ENCODE data around the gene PRRC2B.
"Not testable (repeated sequence)": the region's sequence is repeated elsewhere in the genome, so short reads cannot be mapped to it uniquely, and the experiment has no call there.

Gene PRRC2B

DNA sequence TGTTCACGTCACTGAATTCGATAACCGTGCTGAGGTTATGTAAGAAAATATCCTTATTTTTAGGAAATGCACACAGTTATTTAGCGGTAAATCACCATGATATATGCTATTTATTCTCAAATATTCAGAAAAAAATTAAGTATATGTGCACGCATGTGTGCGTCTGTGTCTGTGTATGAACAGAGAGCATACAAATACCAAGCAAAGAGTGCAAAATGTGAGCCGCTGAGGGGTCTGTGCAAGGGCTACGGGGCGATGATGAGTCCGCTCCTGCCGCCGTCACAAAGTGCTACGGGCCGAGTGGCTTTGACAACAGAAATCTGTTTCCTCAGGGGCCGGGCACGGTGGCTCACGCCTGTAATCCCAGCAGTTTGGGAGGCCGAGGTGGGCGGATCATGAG, 144.1 kb downstream of the PRRC2B start:
- no peaks in the 10 kb centered on the region for H3K27me3 ChIP-seq (ENCODE audit: insufficient read depth, insufficient read length)
- no peak for DNase-seq (ENCODE audit: low read depth, low spot score)
- H3K36me3 ChIP-seq (ENCODE audit: insufficient read depth, insufficient read length, low read length), result no peaks in the 10 kb centered on the region
- no peak overlapping the region for H3K9ac ChIP-seq (ENCODE audit: insufficient read length, low read depth)
- no peak overlapping the region for H3K4me3 ChIP-seq (ENCODE audit: insufficient read length, low read depth)
- H3K4me1 ChIP-seq (ENCODE audit: insufficient read depth, insufficient read length), result no peaks in the 10 kb centered on the region
- TF ChIP-seq SUZ12 (IDR thresholded peaks at IDR 0.05; ENCODE audit: extremely low read depth, insufficient read depth, insufficient read length), result no peak
- TF ChIP-seq YY1 (IDR thresholded peaks at IDR 0.05; ENCODE audit: insufficient read depth, insufficient read length), result no peak
- TF ChIP-seq ZNF274 (IDR thresholded peaks at IDR 0.05; ENCODE audit: low read depth, low read length), result no peak
- peaks cover 18% of the 10 kb centered on the region for H3K9me3 ChIP-seq (ENCODE audit: insufficient read depth, low read length)

DNA sequence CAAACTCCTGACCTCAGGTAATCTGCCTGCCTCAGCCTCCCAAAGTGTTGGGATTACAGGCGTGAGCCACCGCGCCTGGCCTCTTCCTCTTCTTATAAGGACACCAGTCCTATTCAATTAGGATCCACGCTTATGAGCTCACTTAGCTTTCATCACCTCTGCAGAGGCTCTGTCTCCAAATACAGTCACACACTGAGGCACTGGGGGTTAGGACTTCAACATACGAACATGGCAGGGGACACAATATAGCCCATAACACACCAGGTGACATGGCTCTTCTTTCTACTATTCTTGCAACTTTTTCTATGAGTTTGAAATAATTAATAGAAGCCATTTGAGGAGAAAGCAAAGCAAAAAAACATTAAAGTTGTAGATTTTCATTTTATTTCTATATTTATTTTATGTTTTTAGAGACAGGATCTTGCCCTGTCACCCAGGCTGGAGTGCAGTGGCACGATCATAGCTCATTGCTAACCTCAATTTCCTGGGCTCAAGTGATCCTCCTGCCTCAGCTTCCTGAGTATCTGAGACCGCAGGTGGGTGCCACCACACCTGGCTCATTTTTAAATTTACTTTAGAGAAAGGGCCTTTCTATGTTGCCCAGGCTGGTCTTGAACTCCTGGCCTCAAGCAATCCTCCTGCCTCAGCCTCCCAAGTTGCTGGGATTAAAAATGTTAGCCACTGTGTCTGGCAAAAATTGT, 145.5 kb downstream of the PRRC2B start:
- Histone ChIP-seq H3K4me3 (ENCODE audit: insufficient read length, low read depth) (no peak overlapping the region), H3K9me3 (ENCODE audit: insufficient read depth, low read length) (peaks cover 32% of the 10 kb centered on the region), H3K36me3 (ENCODE audit: insufficient read depth, insufficient read length, low read length) (no peaks in the 10 kb centered on the region), H3K9ac (ENCODE audit: insufficient read length, low read depth) (no peak overlapping the region), H3K27me3 (ENCODE audit: insufficient read depth, insufficient read length) (no peaks in the 10 kb centered on the region), H3K4me1 (ENCODE audit: insufficient read depth, insufficient read length) (no peaks in the 10 kb centered on the region)
- DNase-seq (ENCODE audit: low read depth, low spot score), result no peak
- TF ChIP-seq SUZ12 (IDR thresholded peaks at IDR 0.05; ENCODE audit: extremely low read depth, insufficient read depth, insufficient read length) (no peak), YY1 (IDR thresholded peaks at IDR 0.05; ENCODE audit: insufficient read depth, insufficient read length) (no peak), ZNF274 (IDR thresholded peaks at IDR 0.05; ENCODE audit: low read depth, low read length) (no peak)

DNA sequence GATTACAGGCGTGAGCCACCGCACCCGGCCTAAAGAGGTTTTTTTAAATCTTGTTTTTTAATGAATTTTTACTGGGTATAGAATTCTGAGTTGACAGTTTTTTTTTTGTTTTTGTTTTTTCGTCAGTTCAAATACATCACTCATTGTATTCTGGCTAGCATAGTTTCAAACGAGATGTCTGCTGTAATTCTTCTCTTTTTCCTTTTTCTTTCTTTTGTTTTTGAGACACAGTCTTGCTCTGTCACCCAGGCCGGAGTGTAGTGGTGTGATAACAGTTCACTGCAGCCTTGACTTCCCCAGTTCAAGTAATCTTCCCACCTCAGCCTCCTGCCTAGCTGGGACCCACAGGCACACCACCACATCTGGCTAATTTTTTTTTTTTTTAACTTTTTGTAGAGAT, 149.3 kb downstream of the PRRC2B start:
- Histone ChIP-seq H3K27me3 (ENCODE audit: insufficient read depth, insufficient read length) (no peaks in the 10 kb centered on the region), H3K4me3 (ENCODE audit: insufficient read length, low read depth) (no peak overlapping the region), H3K9ac (ENCODE audit: insufficient read length, low read depth) (no peak overlapping the region), H3K36me3 (ENCODE audit: insufficient read depth, insufficient read length, low read length) (no peaks in the 10 kb centered on the region), H3K9me3 (ENCODE audit: insufficient read depth, low read length) (peaks cover 28% of the 10 kb centered on the region), H3K4me1 (ENCODE audit: insufficient read depth, insufficient read length) (peaks cover 7% of the 10 kb centered on the region)
- TF ChIP-seq SUZ12 (IDR thresholded peaks at IDR 0.05; ENCODE audit: extremely low read depth, insufficient read depth, insufficient read length), result no peak
- no peak for TF ChIP-seq ZNF274 (IDR thresholded peaks at IDR 0.05; ENCODE audit: low read depth, low read length)
- TF ChIP-seq YY1 (IDR thresholded peaks at IDR 0.05; ENCODE audit: insufficient read depth, insufficient read length), result no peak
- no peak for DNase-seq (ENCODE audit: low read depth, low spot score)

DNA sequence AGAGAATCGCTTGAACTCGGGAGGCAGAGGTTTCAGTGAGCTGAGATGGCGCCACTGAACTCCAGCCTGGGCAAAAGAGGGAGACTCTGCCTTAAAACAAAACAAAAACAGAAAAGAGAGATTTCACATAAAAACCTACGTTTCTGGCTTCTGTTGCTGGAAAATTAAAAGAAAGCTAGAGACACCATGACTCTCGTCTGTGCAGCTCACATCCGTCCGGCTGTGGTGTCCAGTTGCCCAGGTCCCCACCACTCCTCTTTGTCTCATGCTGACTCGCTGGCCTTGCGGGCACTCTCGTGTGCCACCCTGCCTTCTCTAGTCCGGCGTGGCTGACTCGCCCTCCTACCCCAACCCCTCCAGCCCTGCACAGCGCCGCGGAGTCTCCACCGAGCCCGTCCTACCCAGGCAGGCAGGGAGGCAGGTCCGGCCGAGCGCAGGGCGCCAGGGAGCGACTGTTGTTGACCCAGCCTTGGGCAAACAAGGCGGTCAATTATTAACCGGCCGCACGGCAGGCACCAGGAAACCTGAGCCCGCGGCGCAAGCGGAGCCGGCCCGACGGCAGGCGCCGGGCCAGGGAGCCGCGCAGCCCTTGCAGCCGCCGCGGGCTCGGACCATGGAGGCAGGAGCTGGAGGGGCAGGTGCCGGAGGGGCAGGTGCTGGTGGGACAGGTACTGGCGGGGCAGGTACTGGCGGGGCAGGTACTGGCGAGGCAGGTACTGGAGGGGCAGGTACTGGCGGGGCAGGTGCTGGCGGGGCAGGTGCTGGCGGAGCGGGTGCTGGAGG, 151.3 kb downstream of the PRRC2B start, which contains the start of gene PRRT1B:
PRRT1B (plus strand) TSS at position 521 of the 783 bp plus-strand sequence; CDS start at position 614, 93 bp downstream.
- Histone ChIP-seq H3K27me3 (ENCODE audit: insufficient read depth, insufficient read length) (no peaks in the 10 kb centered on the region), H3K4me1 (ENCODE audit: insufficient read depth, insufficient read length) (peaks cover 7% of the 10 kb centered on the region), H3K36me3 (ENCODE audit: insufficient read depth, insufficient read length, low read length) (no peaks in the 10 kb centered on the region), H3K4me3 (ENCODE audit: insufficient read length, low read depth) (peak within 1 kb of the TSS; percentile 11), H3K9me3 (ENCODE audit: insufficient read depth, low read length) (peaks cover 28% of the 10 kb centered on the region), H3K9ac (ENCODE audit: insufficient read length, low read depth) (peak within 1 kb of the TSS; percentile 44)
- no peak for DNase-seq (ENCODE audit: low read depth, low spot score)
- no peak for TF ChIP-seq YY1 (IDR thresholded peaks at IDR 0.05; ENCODE audit: insufficient read depth, insufficient read length)
- TF ChIP-seq SUZ12 (IDR thresholded peaks at IDR 0.05; ENCODE audit: extremely low read depth, insufficient read depth, insufficient read length), result no peak
- no peak for TF ChIP-seq ZNF274 (IDR thresholded peaks at IDR 0.05; ENCODE audit: low read depth, low read length)

DNA sequence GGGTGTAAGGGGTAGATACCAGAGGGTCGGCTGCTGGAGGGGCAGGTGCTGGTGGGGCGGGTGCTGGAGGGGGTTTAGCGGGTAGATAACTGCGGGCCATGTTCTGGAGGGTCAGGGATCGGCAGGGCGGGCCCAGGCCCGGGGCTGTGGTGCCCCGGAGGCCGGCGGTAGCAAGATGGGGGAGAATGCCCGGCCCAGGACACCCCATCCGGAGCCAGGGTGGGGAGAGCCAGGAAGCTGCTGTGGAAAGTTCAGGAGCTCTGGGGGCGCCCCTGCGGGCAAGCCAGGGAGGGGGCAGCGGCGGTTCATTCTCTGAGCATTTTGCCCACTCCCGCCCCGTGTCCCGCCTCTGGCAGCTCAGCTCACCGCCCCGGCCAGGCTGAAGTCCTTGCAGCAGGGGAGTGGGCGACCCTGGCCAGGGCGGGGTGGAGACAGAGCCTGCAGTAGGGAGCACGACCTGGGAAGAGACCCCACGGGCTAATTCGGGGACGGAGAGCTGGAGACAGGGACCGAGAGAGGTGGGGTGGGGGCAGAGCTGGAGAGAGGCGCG, 152.0 kb downstream of the PRRC2B start:
- peak overlapping the region; percentile 44 for H3K9ac ChIP-seq (ENCODE audit: insufficient read length, low read depth)

DNA sequence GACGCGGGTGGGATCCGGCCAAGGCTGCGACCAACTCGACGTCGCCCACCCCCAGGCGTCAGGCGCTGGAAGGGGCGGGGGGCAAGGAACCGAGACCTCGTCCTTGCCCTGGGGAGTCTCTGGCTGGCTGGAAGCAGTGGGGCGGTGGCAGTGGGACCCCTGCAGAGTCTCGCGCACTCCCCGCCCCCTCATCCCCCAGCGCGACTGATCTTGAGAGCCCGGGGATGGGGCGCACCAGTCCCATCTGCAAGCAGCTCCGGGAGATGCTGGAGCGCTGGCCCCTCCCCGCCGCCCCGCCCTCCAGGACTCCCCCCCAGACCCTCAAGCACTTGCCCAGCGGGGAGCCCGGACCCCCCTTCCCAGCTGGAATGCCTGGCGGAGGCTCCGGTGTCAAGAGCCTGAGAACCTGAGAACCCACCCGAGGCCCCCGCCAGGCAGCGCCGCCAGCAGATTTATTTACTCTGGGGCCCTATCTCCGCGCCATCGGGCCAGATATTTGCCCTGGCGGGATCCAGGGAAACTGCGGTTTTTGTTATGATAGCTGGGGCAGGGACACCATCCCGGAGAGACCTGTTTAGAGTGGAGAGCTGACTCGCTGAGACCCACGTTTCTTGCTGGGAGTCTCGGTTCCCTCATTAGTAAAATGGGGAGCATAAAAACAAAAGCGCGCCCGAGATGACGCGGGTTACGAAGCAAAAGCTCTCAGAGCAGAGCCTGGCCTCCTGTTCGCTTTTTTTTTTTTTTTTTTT, 152.6 kb downstream of the PRRC2B start:
- no peaks in the 10 kb centered on the region for H3K27me3 ChIP-seq (ENCODE audit: insufficient read depth, insufficient read length)
- H3K36me3 ChIP-seq (ENCODE audit: insufficient read depth, insufficient read length, low read length), result no peaks in the 10 kb centered on the region
- peak overlapping the region; percentile 24 for H3K4me3 ChIP-seq (ENCODE audit: insufficient read length, low read depth)
- TF ChIP-seq SUZ12 (IDR thresholded peaks at IDR 0.05; ENCODE audit: extremely low read depth, insufficient read depth, insufficient read length) (no peak), YY1 (IDR thresholded peaks at IDR 0.05; ENCODE audit: insufficient read depth, insufficient read length) (no peak), ZNF274 (IDR thresholded peaks at IDR 0.05; ENCODE audit: low read depth, low read length) (no peak)
- H3K9me3 ChIP-seq (ENCODE audit: insufficient read depth, low read length), result peaks cover 28% of the 10 kb centered on the region
- H3K9ac ChIP-seq (ENCODE audit: insufficient read length, low read depth), result peak overlapping the region; percentile 44
- peaks cover 7% of the 10 kb centered on the region for H3K4me1 ChIP-seq (ENCODE audit: insufficient read depth, insufficient read length)
- DNase-seq (ENCODE audit: low read depth, low spot score), result no peak

More for the DNA sequence above, 152.0 kb downstream of the PRRC2B start:
- no peak for TF ChIP-seq ZNF274 (IDR thresholded peaks at IDR 0.05; ENCODE audit: low read depth, low read length)
- peaks cover 28% of the 10 kb centered on the region for H3K9me3 ChIP-seq (ENCODE audit: insufficient read depth, low read length)
- H3K4me3 ChIP-seq (ENCODE audit: insufficient read length, low read depth), result peak overlapping the region; percentile 11
- H3K27me3 ChIP-seq (ENCODE audit: insufficient read depth, insufficient read length), result no peaks in the 10 kb centered on the region
- peaks cover 7% of the 10 kb centered on the region for H3K4me1 ChIP-seq (ENCODE audit: insufficient read depth, insufficient read length)
- DNase-seq (ENCODE audit: low read depth, low spot score), result no peak
- H3K36me3 ChIP-seq (ENCODE audit: insufficient read depth, insufficient read length, low read length), result no peaks in the 10 kb centered on the region

DNA sequence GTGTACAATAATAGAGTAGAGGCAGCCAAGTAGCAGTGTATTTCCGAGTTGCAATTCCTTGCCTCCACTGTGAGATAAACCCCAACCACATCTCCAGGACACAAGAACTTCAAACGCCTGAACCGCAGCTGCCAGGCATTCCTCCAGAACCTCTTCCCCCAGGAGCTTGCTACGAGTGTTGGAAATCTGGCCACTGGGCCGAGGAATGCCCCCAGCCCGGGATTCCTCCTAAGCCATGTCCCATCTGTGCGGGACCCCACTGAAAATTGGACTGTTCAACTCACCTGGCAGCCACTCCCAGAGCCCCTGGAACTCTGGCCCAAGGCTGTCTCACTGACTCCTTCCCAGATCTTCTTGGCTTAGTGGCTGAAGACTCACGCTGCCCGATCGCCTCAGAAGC, 155.3 kb downstream of the PRRC2B start:
- not testable (repeated sequence) for DNase-seq (ENCODE audit: low read depth, low spot score); H3K4me3 ChIP-seq (ENCODE audit: insufficient read length, low read depth); H3K27me3 ChIP-seq (ENCODE audit: insufficient read depth, insufficient read length); H3K4me1 ChIP-seq (ENCODE audit: insufficient read depth, insufficient read length); H3K9ac ChIP-seq (ENCODE audit: insufficient read length, low read depth); H3K36me3 ChIP-seq (ENCODE audit: insufficient read depth, insufficient read length, low read length)
- peaks cover 14% of the 10 kb centered on the region; the same call in 1 of the 2 replicates for H3K9me3 ChIP-seq (ENCODE audit: insufficient read depth, low read length)
